Stimulated activated CD8-positive, alpha-beta memory T cell treated with anti-CD3 and anti-CD28 coated beads, Interleukin-2, amount 100 ng/mL, for 1 hour (primary cell): Measurements from ENCODE around the gene RNLS.

ENCODE experiments used
- DNase-seq, 2 donors: peaks; one replicate each; pipeline ENCODE4 v3.0.0-alpha.2; 2020; ENCODE audit warnings: low read depth in 2 of 2

The RNLS gene

DNA sequence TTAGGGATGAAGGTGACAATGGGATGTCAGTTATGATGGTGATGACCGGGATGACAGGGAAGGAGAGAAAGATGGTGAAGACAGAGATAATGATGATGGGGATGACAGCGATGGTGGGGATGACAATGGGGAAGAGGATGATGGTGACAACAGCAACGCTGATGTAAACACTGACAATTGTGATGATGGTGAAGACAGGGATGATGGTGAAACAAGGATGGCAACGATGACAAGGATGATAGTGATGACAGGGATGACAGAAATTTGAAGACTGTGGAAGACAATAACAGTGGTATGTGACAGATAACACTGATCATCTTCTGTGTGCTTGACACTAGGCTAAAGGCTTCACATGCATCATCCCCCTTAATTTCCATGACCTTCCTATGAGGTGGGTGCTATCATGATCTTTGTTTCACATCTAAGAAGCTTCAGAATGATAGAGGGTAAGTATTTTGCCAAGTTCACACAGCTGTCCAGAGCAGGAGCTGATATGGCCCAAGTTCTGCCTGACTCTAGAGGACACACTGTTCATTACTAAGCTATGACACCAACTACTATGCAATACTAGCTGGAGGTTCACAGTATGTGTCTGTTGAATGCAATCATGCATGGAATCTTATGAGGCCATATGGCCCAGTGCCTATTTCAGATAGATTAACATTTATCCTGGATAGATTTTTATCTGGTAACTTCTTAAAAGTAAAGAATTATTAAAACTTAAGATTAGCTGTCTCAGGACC lies 105.6 kb downstream of the RNLS start:
- DNase-seq, result no peak

GRCh38 chr10:88474884-88475844 lies 108.0 kb downstream of the RNLS start:
- no peak for DNase-seq

GRCh38 chr10:88473989-88474883 lies 108.9 kb downstream of the RNLS start:
- DNase-seq, result no peak

DNA sequence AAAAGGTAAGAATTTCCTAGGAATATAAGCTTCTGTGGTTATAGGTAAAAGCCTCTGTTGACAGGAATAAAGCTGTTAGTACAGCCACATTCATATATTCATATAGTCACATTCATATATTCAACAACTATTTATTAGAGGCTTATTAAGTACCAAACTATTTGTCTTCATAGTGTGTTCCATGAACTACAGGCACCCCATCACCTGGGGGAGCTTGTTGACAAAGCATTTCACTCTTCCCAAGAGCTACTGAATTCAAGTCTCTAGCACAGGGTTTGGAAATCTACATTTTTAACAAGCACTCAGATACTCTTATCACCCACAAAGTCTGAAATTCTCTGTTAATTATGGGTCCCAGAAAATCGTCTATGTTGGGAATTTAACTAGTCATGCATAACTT lies 110.6 kb downstream of the RNLS start:
- no peak for DNase-seq

DNA sequence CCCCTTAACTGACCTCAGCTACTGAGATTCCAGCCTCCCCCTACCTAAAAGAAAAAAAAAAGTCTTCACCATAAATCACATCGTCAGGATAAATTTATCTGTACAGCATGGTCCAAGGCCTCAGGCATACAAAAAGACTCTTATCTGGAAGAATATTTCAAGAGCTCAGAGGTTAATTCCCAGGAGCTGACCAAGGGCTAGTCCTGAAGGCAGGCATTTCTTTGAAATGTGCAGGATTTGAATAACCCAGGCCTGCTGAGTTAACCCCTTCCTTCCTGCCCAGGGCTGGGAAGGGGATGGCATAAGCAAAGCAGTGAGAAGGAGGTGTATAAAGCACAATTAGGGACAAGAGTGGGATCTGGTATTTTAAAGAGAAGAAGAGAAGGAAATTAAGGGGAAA lies 111.2 kb downstream of the RNLS start:
- no peak for DNase-seq

- no peak for DNase-seq
Observed at GRCh38 chr10:88467835-88468485, 115.2 kb downstream of the RNLS start.

DNA sequence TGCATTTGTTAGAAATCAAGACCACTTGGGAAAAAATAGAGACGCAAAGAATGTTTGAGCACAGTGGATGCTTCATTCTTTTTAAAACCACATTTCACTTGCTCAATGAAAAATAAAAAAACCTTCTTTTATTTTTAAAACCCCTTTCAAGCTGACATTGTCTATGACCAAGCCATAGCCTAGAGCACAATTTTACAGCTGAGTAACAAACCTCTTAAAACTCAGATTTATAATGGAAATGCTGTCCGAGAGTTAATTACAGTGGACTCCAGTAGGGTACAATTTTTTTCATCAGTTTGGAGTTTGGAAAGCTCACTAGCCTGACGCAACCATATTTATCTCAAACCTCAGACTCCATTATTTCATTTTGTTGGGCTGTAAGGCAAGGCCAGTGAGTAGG lies 116.3 kb downstream of the RNLS start:
- DNase-seq, result no peak

DNA sequence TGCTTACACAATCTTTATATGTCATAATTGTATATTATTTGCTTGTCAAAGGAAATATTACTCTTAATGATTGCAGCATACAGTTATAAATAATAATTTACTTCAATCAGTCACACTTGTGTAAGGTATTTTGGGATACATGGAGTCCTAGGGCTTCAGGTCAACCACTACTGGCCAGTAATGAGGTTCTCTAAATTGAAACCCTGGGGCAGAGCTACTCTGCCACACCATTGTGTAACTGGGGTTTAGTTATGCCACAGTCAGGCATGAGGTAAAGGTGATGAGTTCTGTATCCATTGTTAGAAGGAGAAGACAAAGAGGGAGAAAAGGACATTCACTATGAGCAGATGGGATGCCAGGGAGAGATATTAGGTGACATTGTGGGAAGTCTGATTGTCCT lies 117.4 kb downstream of the RNLS start:
- no peak for DNase-seq

GRCh38 chr10:88463811-88464210 lies 119.3 kb downstream of the RNLS start:
- no peak for DNase-seq

GRCh38 chr10:88461426-88461825 lies 121.7 kb downstream of the RNLS start:
- no peak for DNase-seq

GRCh38 chr10:88459530-88459929 lies 123.6 kb downstream of the RNLS start:
- no peak for DNase-seq

DNA sequence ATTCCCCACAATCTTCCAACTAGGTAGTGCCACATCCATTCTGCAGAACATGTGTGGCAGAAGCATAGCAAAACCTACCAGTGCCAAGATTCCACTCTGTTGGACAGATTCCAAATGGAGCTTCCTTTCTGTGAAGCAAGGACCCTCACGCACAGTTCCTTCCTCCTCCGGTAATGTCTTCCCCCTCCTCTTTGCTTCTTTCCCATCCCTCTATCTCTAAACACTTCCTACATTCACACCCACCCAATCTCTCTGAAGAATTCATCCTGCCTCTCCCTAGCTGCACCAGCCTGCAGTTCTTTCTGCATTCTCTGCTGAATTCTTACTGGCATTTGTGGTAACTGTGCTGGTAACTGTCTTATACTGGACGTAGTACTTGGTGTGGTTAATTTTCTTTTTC lies 124.9 kb downstream of the RNLS start:
- DNase-seq, result no peak

DNA sequence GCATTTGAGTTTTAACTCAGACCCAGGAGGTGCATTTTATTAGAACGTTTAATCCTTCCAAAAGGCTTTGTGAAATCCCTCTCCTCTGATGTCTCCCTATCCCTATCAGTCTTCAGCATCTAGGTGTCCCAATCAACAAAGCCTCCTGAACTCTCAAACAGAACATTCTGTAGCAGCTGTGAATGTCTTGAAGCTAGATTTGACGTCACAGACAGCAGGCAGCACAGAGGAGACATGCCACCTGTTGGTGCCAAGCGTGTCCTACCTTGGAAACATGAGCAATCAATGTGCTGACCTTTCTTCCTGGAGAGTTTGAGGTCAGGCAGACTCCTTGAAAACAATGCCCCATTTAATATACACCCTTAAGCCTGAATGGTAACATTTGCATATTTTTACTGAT lies 125.5 kb downstream of the RNLS start:
- no peak for DNase-seq

DNA sequence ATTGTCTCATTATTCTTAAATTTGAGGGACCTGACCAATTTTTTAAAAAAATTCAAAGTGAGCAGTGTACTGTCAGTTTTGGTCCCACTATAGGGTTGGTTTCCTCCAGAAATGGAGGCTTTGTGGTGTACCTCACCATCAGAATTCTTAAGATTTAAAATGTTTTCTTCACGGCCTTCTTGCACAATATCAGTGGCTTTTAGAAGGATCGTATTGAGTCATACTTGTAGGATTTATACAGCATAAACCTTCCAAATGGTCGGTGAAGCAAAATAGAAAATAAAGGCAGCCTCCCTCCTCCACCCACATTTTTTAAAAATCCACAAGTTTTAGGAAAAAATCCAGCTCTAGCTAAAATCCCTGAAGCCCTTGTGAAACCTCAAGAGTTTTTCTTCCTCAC lies 126.4 kb downstream of the RNLS start:
- DNase-seq, result no peak

- DNase-seq, result no peak
Observed at GRCh38 chr10:88455831-88456230, 127.3 kb downstream of the RNLS start.

DNA sequence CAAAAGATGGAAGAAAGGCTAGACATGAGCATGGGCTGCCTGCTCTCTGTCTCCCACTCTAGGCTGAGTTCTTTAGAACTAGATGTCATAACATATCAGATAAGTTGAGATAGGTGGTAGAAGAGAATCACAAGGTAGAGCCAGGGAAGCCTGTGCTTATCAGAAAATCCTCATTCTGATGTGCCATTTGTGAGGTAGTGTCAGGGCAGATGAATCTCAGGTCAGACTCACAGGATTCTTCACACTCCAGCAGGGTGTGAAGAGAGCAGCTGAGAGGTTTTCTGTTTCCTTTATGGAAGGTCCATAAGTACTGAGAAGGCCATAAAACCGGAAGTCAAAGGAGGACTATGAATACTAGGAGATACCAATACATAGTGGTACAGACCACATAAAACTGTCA lies 132.9 kb downstream of the RNLS start:
- DNase-seq, result no peak

GRCh38 chr10:88442716-88443115 lies 140.4 kb downstream of the RNLS start:
- DNase-seq, result no peak

GRCh38 chr10:88440541-88440940 lies 142.6 kb downstream of the RNLS start:
- no peak for DNase-seq

GRCh38 chr10:88439932-88440331 lies 143.2 kb downstream of the RNLS start:
- DNase-seq, result no peak

DNA sequence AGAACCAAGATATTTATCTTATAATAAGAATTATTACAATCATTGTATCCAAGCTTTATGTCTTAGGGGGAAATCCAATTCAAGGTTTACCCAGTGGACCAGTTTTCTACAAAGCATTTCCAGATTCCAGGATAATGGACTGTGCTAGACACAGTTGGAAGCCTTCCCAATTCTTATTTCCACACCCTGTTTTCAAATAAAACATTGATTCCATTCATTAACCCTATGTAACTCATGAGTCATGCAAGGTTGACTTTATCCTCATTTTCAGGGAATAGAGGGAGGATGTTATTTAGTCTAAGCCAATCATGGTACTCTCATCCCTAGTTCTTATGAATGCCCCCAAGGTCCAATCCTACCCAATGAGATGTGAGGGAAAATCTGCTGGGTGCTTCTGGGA lies 145.7 kb downstream of the RNLS start:
- no peak for DNase-seq

- DNase-seq, result no peak
Observed at GRCh38 chr10:88433565-88434186, 149.4 kb downstream of the RNLS start.
